CD14-positive monocyte (primary cell): Measurements from ENCODE around the gene MB21D2. TPM values are rescaled to one million over a fixed set of nuclear protein-coding genes. Genes with fewer than 3 reads are reported as not detected.

Source experiments
- DNase-seq, 3 donors: peaks; one replicate each; pipeline ENCODE4 v3.0.0-alpha.2; 2011 to 2022
- H2AFZ ChIP-seq: 2 replicates; pipeline ENCODE4 v1.6.0; 2012; ENCODE audit warnings: mild to moderate bottlenecking, low read depth, low read length, inconsistent platforms; ENCODE audit not compliant: insufficient read depth, poor library complexity, severe bottlenecking
- H3K27ac ChIP-seq, 2 donors: 1 replicate in 1 of 2; 2 replicates in 1 of 2; pipeline ENCODE4 v1.5.1; 2012 to 2013; ENCODE audit warnings: low read length in 2 of 2, control low read depth in 1 of 2, inconsistent platforms in 1 of 2, low read depth in 1 of 2, mild to moderate bottlenecking in 1 of 2
- H3K27me3 ChIP-seq, 2 donors: one replicate each; pipeline versions ENCODE4 v1.6.0 to v1.6.1; 2011 to 2013; ENCODE audit warnings: low read length in 2 of 2; ENCODE audit not compliant: control insufficient read depth in 2 of 2, insufficient read depth in 2 of 2
- H3K36me3 ChIP-seq, 2 donors: replicated peaks in 1 of 2; 1 replicate in 1 of 2; 2 replicates in 1 of 2; pipeline versions ENCODE4 v1.5.1 to v1.6.1; 2012 to 2013; ENCODE audit warnings: low read length in 2 of 2, control low read depth in 1 of 2, inconsistent platforms in 1 of 2, mild to moderate bottlenecking in 1 of 2; ENCODE audit not compliant: insufficient read depth in 2 of 2, control insufficient read depth in 1 of 2
- H3K4me1 ChIP-seq, 2 donors: 1 replicate in 1 of 2; 2 replicates in 1 of 2; pipeline versions ENCODE4 v1.5.1 to v1.6.1; 2012 to 2013; ENCODE audit warnings: low read length in 2 of 2, control low read depth in 1 of 2, inconsistent platforms in 1 of 2, mild to moderate bottlenecking in 1 of 2, moderate library complexity in 1 of 2; ENCODE audit not compliant: insufficient read depth in 2 of 2, control insufficient read depth in 1 of 2
- H3K4me2 ChIP-seq: replicated peaks from 2 replicates; pipeline ENCODE3; 2012; ENCODE audit warnings: low read length, moderate library complexity, mild to moderate bottlenecking; ENCODE audit not compliant: poor library complexity, severe bottlenecking; ENCODE audit errors: extremely low read depth
- H3K4me3 ChIP-seq, 3 experiments: fragments of 200-600 bp in 1 of 3; sonication (generic) in 1 of 3; replicated peaks in 1 of 3; 1 replicate in 2 of 3; 2 replicates in 1 of 3; pipeline ENCODE4 v1.5.1; 2011 to 2013; ENCODE audit warnings: low read length in 3 of 3, mild to moderate bottlenecking in 3 of 3, control low read depth in 2 of 3, low read depth in 2 of 3, inconsistent platforms in 1 of 3, moderate library complexity in 1 of 3
- H3K79me2 ChIP-seq: 2 replicates; pipeline ENCODE4 v1.6.0; 2012; ENCODE audit warnings: mild to moderate bottlenecking, control low read depth, inconsistent platforms, low read length, moderate library complexity; ENCODE audit not compliant: insufficient read depth
- H3K9ac ChIP-seq: 2 replicates; pipeline ENCODE4 v1.6.0; 2017; ENCODE audit warnings: low read length, mild to moderate bottlenecking; ENCODE audit not compliant: insufficient read depth, poor library complexity, severe bottlenecking
- H3K9me3 ChIP-seq, 2 donors: replicated peaks in 1 of 2; 1 replicate in 1 of 2; 2 replicates in 1 of 2; pipeline versions ENCODE4 v1.5.1 to v1.6.1; 2012 to 2013; ENCODE audit warnings: low read length in 2 of 2, control low read depth in 1 of 2; ENCODE audit not compliant: control insufficient read depth in 1 of 2, insufficient read depth in 1 of 2
- H4K20me1 ChIP-seq: 2 replicates; pipeline ENCODE4 v1.6.0; 2012; ENCODE audit warnings: mild to moderate bottlenecking, low read length, control low read depth, moderate library complexity; ENCODE audit not compliant: insufficient read depth
- H3K27ac Mint-ChIP-seq, 7 donors: one replicate each; pipeline ENCODE4 v1.8.0; 2020; ENCODE audit warnings: mild to moderate bottlenecking in 7 of 7, mixed read lengths in 7 of 7, moderate library complexity in 6 of 7, inconsistent platforms in 2 of 7
- H3K27me3 Mint-ChIP-seq, 3 donors: one replicate each; pipeline ENCODE4 v1.8.0; 2021 to 2022; ENCODE audit warnings: low read depth in 3 of 3, mild to moderate bottlenecking in 3 of 3, mixed read lengths in 3 of 3, moderate library complexity in 3 of 3, inconsistent platforms in 1 of 3
- H3K36me3 Mint-ChIP-seq, 2 donors: one replicate each; pipeline ENCODE4 v1.8.0; 2020; ENCODE audit warnings: mixed read lengths in 2 of 2, inconsistent platforms in 1 of 2, mild to moderate bottlenecking in 1 of 2
- H3K4me1 Mint-ChIP-seq: one replicate; pipeline ENCODE4 v1.8.0; 2020; ENCODE audit warnings: mild to moderate bottlenecking, mixed read lengths
- H3K4me3 Mint-ChIP-seq, 2 donors: one replicate each; pipeline ENCODE4 v1.8.0; 2020; ENCODE audit warnings: mild to moderate bottlenecking in 2 of 2, mixed read lengths in 2 of 2, moderate library complexity in 1 of 2
- H3K9me3 Mint-ChIP-seq, 7 donors: one replicate each; pipeline ENCODE4 v1.8.0; 2020 to 2022; ENCODE audit warnings: mixed read lengths in 7 of 7, mild to moderate bottlenecking in 6 of 7, moderate library complexity in 6 of 7, inconsistent platforms in 2 of 7
- WGBS: methylation state at CpG from one replicate; pipeline ENCODE4 v1.1.5; 2013; ENCODE audit warnings: missing lambda C conversion rate; ENCODE audit not compliant: insufficient coverage; 5-methylcytosine and 5-hydroxymethylcytosine counted together
- intact Hi-C, 2 donors: fragments of 100-400 bp; cut with micrococcal nuclease; formaldehyde crosslinking; loops; one replicate each; pipeline versions ENCODE4 v1.15.0 to v1.15.1; 2023
- polyA plus RNA-seq, 3 donors: library from polyadenylated mRNA; depleted of rRNA in 1 of 3; unstranded in 2 of 3; stranded (reverse) in 1 of 3; fragments of 300-500 nt in 2 of 3; fragments of >200 nt in 1 of 3; fragmentation: Illumina TruSeq in 2 of 3; gene quantifications; 1 replicate in 2 of 3; 2 replicates in 1 of 3; pipeline ENCODE4 v1.2.3, GENCODE V29; 2012 to 2021
- TF ChIP-seq, protein P1 (sequence below): fragments of 200-600 bp; IDR thresholded peaks from one replicate; pipeline ENCODE4 v1.8.0; 2022; ENCODE audit warnings: antibody characterized with exemption, mild to moderate bottlenecking

The MB21D2 gene
- polyA plus RNA-seq, 3 donors, result 0.37 to 0.77 (median 0.59) TPM

DNA sequence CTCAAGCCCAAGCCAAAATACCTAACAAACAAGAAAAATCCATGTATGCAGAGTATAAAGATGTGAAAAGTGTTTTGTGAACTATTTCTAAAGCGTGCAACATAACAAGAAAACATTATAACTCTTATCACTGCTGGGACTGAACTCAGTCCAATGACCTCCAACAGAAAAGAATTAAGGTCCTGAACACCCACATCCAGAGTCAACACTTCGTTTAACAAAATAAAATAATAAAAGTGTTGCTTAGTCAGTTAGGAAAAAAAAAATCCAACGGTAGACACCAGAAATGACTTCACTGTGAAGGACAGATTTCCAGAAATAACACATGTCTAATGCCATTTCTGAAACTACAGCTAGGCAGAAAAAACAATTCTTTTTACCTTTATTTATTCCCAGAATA, 28.0 kb downstream of the MB21D2 start:
- no peak overlapping the region for H3K9ac ChIP-seq
- peaks cover 15 to 18% of the 10 kb centered on the region in 2 donors for H3K4me1 ChIP-seq
- Mint-ChIP-seq H3K36me3 (no peaks in the 10 kb centered on the region), H3K4me3 (no peak overlapping the region), H3K4me1 (peaks cover 16% of the 10 kb centered on the region), H3K27me3 (peaks cover 4 to 16% (median 8%) of the 10 kb centered on the region in 3 donors), H3K27ac (no peak overlapping the region), H3K9me3 (no peaks in the 10 kb centered on the region)
- H3K9me3 ChIP-seq, result no peaks in the 10 kb centered on the region
- H3K27ac ChIP-seq, result no peak overlapping the region
- no peak overlapping the region for H3K4me3 ChIP-seq
- intact Hi-C loops, result loop anchor here in 1 of 2 donors (10.0 kb wide), 1 partner anchor 65 kb away; no protein-coding TSS in a partner anchor
- DNase-seq, result no peak
- peaks cover 4 to 10% of the 10 kb centered on the region in 2 donors for H3K27me3 ChIP-seq
- no peak overlapping the region for H2AFZ ChIP-seq
- no peaks in the 10 kb centered on the region for H4K20me1 ChIP-seq
- H3K4me2 ChIP-seq, result no peak overlapping the region
- TF ChIP-seq, protein P1, sequence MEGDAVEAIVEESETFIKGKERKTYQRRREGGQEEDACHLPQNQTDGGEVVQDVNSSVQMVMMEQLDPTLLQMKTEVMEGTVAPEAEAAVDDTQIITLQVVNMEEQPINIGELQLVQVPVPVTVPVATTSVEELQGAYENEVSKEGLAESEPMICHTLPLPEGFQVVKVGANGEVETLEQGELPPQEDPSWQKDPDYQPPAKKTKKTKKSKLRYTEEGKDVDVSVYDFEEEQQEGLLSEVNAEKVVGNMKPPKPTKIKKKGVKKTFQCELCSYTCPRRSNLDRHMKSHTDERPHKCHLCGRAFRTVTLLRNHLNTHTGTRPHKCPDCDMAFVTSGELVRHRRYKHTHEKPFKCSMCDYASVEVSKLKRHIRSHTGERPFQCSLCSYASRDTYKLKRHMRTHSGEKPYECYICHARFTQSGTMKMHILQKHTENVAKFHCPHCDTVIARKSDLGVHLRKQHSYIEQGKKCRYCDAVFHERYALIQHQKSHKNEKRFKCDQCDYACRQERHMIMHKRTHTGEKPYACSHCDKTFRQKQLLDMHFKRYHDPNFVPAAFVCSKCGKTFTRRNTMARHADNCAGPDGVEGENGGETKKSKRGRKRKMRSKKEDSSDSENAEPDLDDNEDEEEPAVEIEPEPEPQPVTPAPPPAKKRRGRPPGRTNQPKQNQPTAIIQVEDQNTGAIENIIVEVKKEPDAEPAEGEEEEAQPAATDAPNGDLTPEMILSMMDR, result no peak
- WGBS, result no CpG with 5 or more reads among the region's 3 CpGs
- no peaks in the 10 kb centered on the region for H3K36me3 ChIP-seq
- H3K79me2 ChIP-seq, result no peaks in the 10 kb centered on the region

DNA sequence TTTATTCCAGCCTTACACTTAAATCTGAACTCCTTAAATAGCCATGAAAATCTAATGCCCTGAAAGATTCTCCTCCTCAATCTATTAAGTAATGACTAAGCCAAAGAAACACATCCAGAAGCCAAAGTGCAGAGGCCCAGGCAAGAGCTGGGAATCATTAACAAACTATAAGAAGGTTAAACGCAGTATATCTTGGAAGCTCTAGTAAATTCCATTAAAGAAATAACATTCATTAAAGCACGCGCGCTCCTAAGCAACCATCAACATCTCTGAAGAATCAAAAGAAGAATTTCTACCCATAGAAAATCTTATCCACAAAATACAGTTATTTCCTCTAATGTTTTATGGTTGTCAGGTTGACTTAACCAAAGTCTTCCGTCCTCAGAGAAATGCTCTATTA, 29.5 kb downstream of the MB21D2 start:
- H3K4me1 ChIP-seq, result peaks cover 6 to 8% of the 10 kb centered on the region in 2 donors
- no peaks in the 10 kb centered on the region for H3K9me3 ChIP-seq
- no peaks in the 10 kb centered on the region for H4K20me1 ChIP-seq
- Mint-ChIP-seq H3K4me3 (no peak overlapping the region), H3K27me3 (peaks cover 4 to 17% (median 11%) of the 10 kb centered on the region in 3 donors), H3K4me1 (peaks cover 8% of the 10 kb centered on the region), H3K9me3 (no peaks in the 10 kb centered on the region), H3K27ac (no peak overlapping the region), H3K36me3 (no peaks in the 10 kb centered on the region)
- TF ChIP-seq, protein P1, result no peak
- H3K36me3 ChIP-seq, result no peaks in the 10 kb centered on the region
- no peak overlapping the region for H3K4me3 ChIP-seq
- H3K4me2 ChIP-seq, result no peak overlapping the region
- peaks cover 4 to 10% of the 10 kb centered on the region in 2 donors for H3K27me3 ChIP-seq
- no peak overlapping the region for H3K27ac ChIP-seq
- no peak overlapping the region for H3K9ac ChIP-seq
- no peak overlapping the region for H2AFZ ChIP-seq
- no CpG with 5 or more reads among the region's 5 CpGs for WGBS
- DNase-seq, result no peak
- intact Hi-C loops, result no loop called here
- no peaks in the 10 kb centered on the region for H3K79me2 ChIP-seq
